K562 (cell line): Measurements from ENCODE around the gene CELSR2. TPM values are rescaled to one million over a fixed set of nuclear protein-coding genes. Genes with fewer than 3 reads are reported as not detected.
A peak's percentile ranks its signal among the peaks of the same experiment; 100 is the strongest.

ENCODE experiments used
- ATAC-seq: fragments of 200-7000 bp; cut with Tn5 transposase; 3 replicates; pipeline ENCODE4 v1.9.1; 2020; ENCODE audit warnings: moderate library complexity
- BruUV-seq: library from RNA; stranded (reverse); fragments of 400-500 nt; replicated peaks from 2 replicates; lab custom pipeline; 2021; lab: Mats Ljungman, UMichigan
- CTCF ChIA-PET: fragments of 300-600 bp; formaldehyde crosslinking; extraction: SDS; loops from one replicate; lab custom pipeline; 2021; ENCODE audit warnings: low intra/inter-chr PET ratio; lab: Yijun Ruan, JAX
- POLR2A ChIA-PET: fragments of 300-600, 350-650 bp; sonication (Branson Sonifier 250); formaldehyde crosslinking; extraction: SDS; loops from one replicate; lab custom pipeline; 2021; ENCODE audit warnings: antibody characterized with exemption, inconsistent platforms; lab: Yijun Ruan, JAX
- DNase-seq, 4 experiments: peaks; one replicate each; pipeline versions ENCODE4 v3.0.0 to v3.0.0-alpha.2; 2011 to 2018; ENCODE audit warnings: low spot score in 3 of 4, mixed read lengths in 3 of 4; ENCODE audit errors: extremely low read depth in 1 of 4
- FAIRE-seq: peaks from 2 replicates; lab custom pipeline; 2011; peaks lifted over from hg19 to GRCh38; lab: Jason Lieb, UNC
- H2AFZ ChIP-seq: 2 replicates; pipeline ENCODE4 v1.6.0; 2011; ENCODE audit warnings: low read depth, low read length, control low read depth, inconsistent platforms
- H3K27ac ChIP-seq: fragments of 200-600 bp; 3 replicates; pipeline ENCODE4 v1.8.0; 2011; ENCODE audit warnings: low read depth, mild to moderate bottlenecking, control low read depth, inconsistent platforms, low read length, moderate library complexity, mixed read lengths; ENCODE audit errors: extremely low read depth
- H3K27me3 ChIP-seq, 2 experiments: fragments of 300-600 bp in 1 of 2; 2 replicates in 1 of 2; 3 replicates in 1 of 2; pipeline versions ENCODE4 v1.6.0 to v1.8.0; 2011; ENCODE audit warnings: inconsistent platforms in 2 of 2, low read length in 2 of 2, mild to moderate bottlenecking in 1 of 2, mixed read lengths in 1 of 2, moderate library complexity in 1 of 2; ENCODE audit not compliant: control insufficient read depth in 2 of 2, insufficient read depth in 2 of 2
- H3K36me3 ChIP-seq: fragments of 300-600 bp; 3 replicates; pipeline ENCODE4 v1.8.0; 2011; ENCODE audit warnings: mild to moderate bottlenecking, low read length, inconsistent platforms; ENCODE audit not compliant: control insufficient read depth, insufficient read depth
- H3K4me1 ChIP-seq, 2 experiments: fragments of 200-600 bp in 1 of 2; replicated peaks in 1 of 2; 2 replicates in 1 of 2; 3 replicates in 1 of 2; pipeline versions ENCODE4 v1.5.1 to v1.8.0; 2011; ENCODE audit warnings: inconsistent platforms in 2 of 2, low read length in 2 of 2, mild to moderate bottlenecking in 1 of 2, mixed read lengths in 1 of 2, moderate library complexity in 1 of 2; ENCODE audit not compliant: control insufficient read depth in 2 of 2, insufficient read depth in 2 of 2
- H3K4me2 ChIP-seq: 2 replicates; pipeline ENCODE4 v1.6.1; 2011; ENCODE audit warnings: low read length, control low read depth, inconsistent platforms, mixed read lengths; ENCODE audit not compliant: insufficient read depth
- H3K4me3 ChIP-seq: fragments of 200-600 bp; sonication (generic), shearing (Covaris generic); 2 replicates; pipeline ENCODE4 v1.5.1; 2016; ENCODE audit warnings: control low read depth, inconsistent platforms
- H3K79me2 ChIP-seq: fragments of 200-600 bp; 3 replicates; pipeline ENCODE4 v1.8.0; 2011; ENCODE audit warnings: low read length, inconsistent platforms; ENCODE audit not compliant: control insufficient read depth, insufficient read depth
- H3K9ac ChIP-seq, 2 experiments: 2 replicates each; pipeline versions ENCODE4 v1.6.0 to v1.6.1; 2011; ENCODE audit warnings: low read depth in 2 of 2, low read length in 2 of 2, control low read depth in 1 of 2, inconsistent platforms in 1 of 2, mild to moderate bottlenecking in 1 of 2, mixed read lengths in 1 of 2; ENCODE audit not compliant: insufficient read depth in 1 of 2
- H3K9me1 ChIP-seq: one replicate; pipeline ENCODE4 v1.6.0; 2011; ENCODE audit warnings: inconsistent platforms, mild to moderate bottlenecking, low read length, moderate library complexity; ENCODE audit not compliant: control insufficient read depth, insufficient read depth
- H3K9me3 ChIP-seq: replicated peaks from 2 replicates; pipeline ENCODE4 v1.5.1; 2011; ENCODE audit warnings: low read depth, low read length, inconsistent platforms; ENCODE audit not compliant: control insufficient read depth, insufficient read depth
- H4K20me1 ChIP-seq: replicated peaks from 2 replicates; pipeline ENCODE4 v1.6.1; 2011; ENCODE audit warnings: low read length, inconsistent platforms, mixed read lengths; ENCODE audit not compliant: control insufficient read depth, insufficient read depth
- ATF3 ChIP-seq, 2 experiments: fragments of 450-650 bp in 1 of 2; sonication (generic) in 1 of 2; formaldehyde crosslinking in 1 of 2; IDR thresholded peaks in 1 of 2; conservative IDR thresholded peaks in 1 of 2; 2 replicates each; pipeline versions ENCODE4 v1.6.1 to v1.8.1; 2016 to 2023; ENCODE audit warnings: mild to moderate bottlenecking in 2 of 2, moderate library complexity in 2 of 2, inconsistent platforms in 1 of 2, missing genetic modification reagents in 1 of 2
- ATF7 ChIP-seq: fragments of 450-650 bp; IDR thresholded peaks from 2 replicates; pipeline ENCODE4 v1.7.1; 2014; ENCODE audit warnings: mild to moderate bottlenecking, moderate library complexity
- CREM ChIP-seq: IDR thresholded peaks from 2 replicates; pipeline ENCODE4 v1.6.1; 2014; ENCODE audit warnings: antibody characterized with exemption, low read depth
- NFIX ChIP-seq: fragments of 250-450 bp; sonication (Bioruptor Pico); IDR thresholded peaks from 2 replicates; pipeline ENCODE4 v1.4.0; 2020; ENCODE audit warnings: low read depth, mild to moderate bottlenecking, moderate library complexity
- POLR2A ChIP-seq: fragments of 450-650 bp; conservative IDR thresholded peaks from 2 replicates; pipeline ENCODE4 v1.6.1; 2016
- RFX1 ChIP-seq: fragments of 450-650 bp; IDR thresholded peaks from 2 replicates; pipeline ENCODE4 v1.6.1; 2016; ENCODE audit warnings: mild to moderate bottlenecking, moderate library complexity
- TFAP4 ChIP-seq: sonication (generic); formaldehyde crosslinking; IDR thresholded peaks from 2 replicates; pipeline ENCODE4 v1.8.0; 2022; ENCODE audit warnings: missing genetic modification reagents, mild to moderate bottlenecking, moderate library complexity, borderline replicate concordance
- THRA ChIP-seq: fragments of 450-650 bp; IDR thresholded peaks from 2 replicates; pipeline ENCODE4 v1.6.1; 2017; ENCODE audit warnings: mild to moderate bottlenecking, moderate library complexity
- WGBS: fragments of 100-300 bp; shearing (Covaris generic); methylation state at CpG from one replicate; pipeline ENCODE4 v1.1.6; 2016; ENCODE audit warnings: low coverage, mixed read lengths; ENCODE audit not compliant: insufficient coverage; ENCODE audit errors: missing lambda C conversion rate; 5-methylcytosine and 5-hydroxymethylcytosine counted together
- in situ Hi-C: fragments of 300-500 bp; cut with MboI; formaldehyde crosslinking; loops from 4 replicates; pipeline ENCODE4 v1.15.0; 2018; ENCODE audit warnings: inconsistent platforms, mixed read lengths
- intact Hi-C: fragments of 100-400 bp; cut with micrococcal nuclease; formaldehyde crosslinking; loops from 2 replicates; pipeline ENCODE4 v1.14.2; 2022
- polyA plus RNA-seq, 8 experiments: library from polyadenylated mRNA; depleted of rRNA in 4 of 8; stranded (reverse) in 5 of 8; unstranded in 3 of 8; fragments of >200 nt; fragmentation: Nextera tagmentation in 2 of 8; fragmentation: Illumina TruSeq in 1 of 8; extraction: Ambion mirVana in 2 of 8; extraction: Trizol in 1 of 8; gene quantifications; 2 replicates each; pipeline versions ENCODE4 v1.2.1 to v1.2.3, GENCODE V29; 2011 to 2014; ENCODE audit warnings: inconsistent platforms in 1 of 8, missing spikeins in 1 of 8
- total RNA-seq, 7 experiments: library from RNA; depleted of rRNA in 6 of 7; stranded (reverse); fragments of >200 nt in 6 of 7; fragmentation: Illumina TruSeq in 2 of 7; extraction: Trizol in 2 of 7; gene quantifications; 2 replicates each; pipeline versions ENCODE4 v1.2.1 to v1.2.3, GENCODE V29; 2011 to 2021; ENCODE audit warnings: low replicate concordance in 1 of 7
- TF ChIP-seq, protein P1 (sequence below): sonication (generic); formaldehyde crosslinking; IDR thresholded peaks from 2 replicates; pipeline ENCODE4 v1.9.0; 2022; ENCODE audit warnings: mild to moderate bottlenecking, missing genetic modification reagents
- TF ChIP-seq, protein P2 (sequence below): sonication (generic); formaldehyde crosslinking; IDR thresholded peaks from 2 replicates; pipeline ENCODE4 v1.9.0; 2022; ENCODE audit warnings: mild to moderate bottlenecking, missing genetic modification reagents

The CELSR2 gene
- total and polyA plus RNA-seq, 9 of the 15 experiments (the other 6 are each of a cell fraction or from before 2014, with no cell fraction given) = 0.31 to 21.9 (median 4.2) TPM

DNA sequence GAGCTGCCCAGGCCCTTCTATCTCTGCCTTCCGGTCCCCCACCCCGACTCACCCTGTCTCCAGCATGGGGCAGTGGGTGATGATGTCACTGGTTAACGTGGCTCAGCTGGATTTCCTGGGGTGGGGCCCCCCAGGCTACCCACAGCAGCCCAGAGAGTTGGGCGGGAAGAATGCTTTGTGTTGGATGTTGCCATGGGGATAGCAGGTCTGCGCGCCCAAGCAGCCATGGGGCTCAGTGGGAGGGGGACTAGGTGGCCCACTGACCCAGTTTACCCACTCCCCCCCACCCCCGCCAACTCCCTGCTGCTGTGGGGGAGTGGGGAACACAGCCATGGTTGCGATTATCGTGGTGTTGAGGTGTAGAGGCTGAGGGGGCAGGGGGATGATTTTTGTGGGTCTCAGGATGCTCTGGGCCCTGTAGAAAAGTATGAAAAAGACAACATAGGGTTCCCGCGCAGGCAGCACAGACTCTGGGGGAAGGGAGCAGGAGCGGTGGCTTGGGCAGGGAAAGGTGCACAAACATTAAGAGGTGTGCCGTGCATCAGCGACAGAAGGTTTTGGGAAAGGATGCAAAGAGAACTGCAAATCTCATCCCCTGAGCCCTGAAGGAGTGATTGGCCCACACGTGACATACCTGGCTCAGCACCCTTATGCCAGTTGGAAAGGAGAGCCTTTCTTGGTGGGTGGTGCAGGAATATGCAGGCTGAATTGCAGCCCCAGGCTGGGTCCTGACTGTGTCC, 8.5 kb downstream of the CELSR2 start:
- in situ Hi-C loops (no loop called here), intact Hi-C loops (no loop called here)
- CTCF ChIA-PET = no interaction called here
- Histone ChIP-seq H3K27ac (no peak overlapping the region; the same call in 2 of the 3 replicates), H3K9me3 (no peaks in the 10 kb centered on the region), H3K9ac (peak overlapping the region in 1 of 2 experiments; percentile 53; a peak in 1 of 4 replicates), H3K4me2 (no peak overlapping the region), H3K27me3 (no peaks in the 10 kb centered on the region), H3K36me3 (peaks cover 24% of the 10 kb centered on the region; the same call in 2 of the 3 replicates), H3K4me3 (no peak overlapping the region), H3K9me1 (peaks cover 4% of the 10 kb centered on the region), H3K79me2 (peaks cover 27% of the 10 kb centered on the region), H3K4me1 (peaks cover 33 to 65% of the 10 kb centered on the region in 2 experiments), H4K20me1 (no peaks in the 10 kb centered on the region), H2AFZ (no peak overlapping the region)
- BruUV-seq = no TSS peak
- FAIRE-seq = no peak
- DNase-seq = peak in 2 of 4 experiments; percentile 53 to 59
- ATAC-seq = no peak
- TF ChIP-seq, protein P1, sequence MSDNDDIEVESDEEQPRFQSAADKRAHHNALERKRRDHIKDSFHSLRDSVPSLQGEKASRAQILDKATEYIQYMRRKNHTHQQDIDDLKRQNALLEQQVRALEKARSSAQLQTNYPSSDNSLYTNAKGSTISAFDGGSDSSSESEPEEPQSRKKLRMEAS (CRISPR knock-in tag) = peak; percentile 7; the same call in 1 of the 2 replicates
- TF ChIP-seq ATF3 (IDR thresholded peaks at IDR 0.05) (peak; percentile 68), ATF3 (CRISPR knock-in tag; conservative IDR thresholded peaks at IDR 0.05) (no peak), NFIX (CRISPR knock-in tag) (no peak), TFAP4 (CRISPR knock-in tag) (peak; percentile 15; the same call in 1 of the 2 replicates), POLR2A (no peak), RFX1 (peak; percentile 63; the same call in 1 of the 2 replicates), ATF7 (peak; percentile 42; the same call in 1 of the 2 replicates), THRA (no peak), CREM (peak; percentile 46)
- TF ChIP-seq, protein P2, sequence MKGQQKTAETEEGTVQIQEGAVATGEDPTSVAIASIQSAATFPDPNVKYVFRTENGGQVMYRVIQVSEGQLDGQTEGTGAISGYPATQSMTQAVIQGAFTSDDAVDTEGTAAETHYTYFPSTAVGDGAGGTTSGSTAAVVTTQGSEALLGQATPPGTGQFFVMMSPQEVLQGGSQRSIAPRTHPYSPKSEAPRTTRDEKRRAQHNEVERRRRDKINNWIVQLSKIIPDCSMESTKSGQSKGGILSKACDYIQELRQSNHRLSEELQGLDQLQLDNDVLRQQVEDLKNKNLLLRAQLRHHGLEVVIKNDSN (CRISPR knock-in tag) = 0 out of 2 replicates have a peak, but pooled peaks have one; percentile 21
- POLR2A ChIA-PET = interaction anchor here (0.6 to 1.3 kb wide), 5 partner anchors 17 to 290 kb away, joined by 3 to 4 read pairs (median 4); partner anchors contain the start of gene GNAI3
- WGBS = 77% methylated on average over 15 of the region's 15 CpGs
